PC-3 (cell line): ENCODE data around the gene LRRTM4. TPM values are rescaled to one million over a fixed set of nuclear protein-coding genes. Genes with fewer than 3 reads are reported as not detected.

Experiments used
- ATAC-seq: fragments of 200-7000 bp; cut with Tn5 transposase; 2 replicates; pipeline ENCODE4 v1.9.1; 2020; ENCODE audit warnings: mild to moderate bottlenecking, moderate library complexity
- BruUV-seq: library from RNA; stranded (reverse); fragments of 400-500 nt; replicated peaks from 2 replicates; lab custom pipeline; 2021; lab: Mats Ljungman, UMichigan
- CTCF ChIA-PET: fragments of 300-600 bp; sonication (Branson Sonifier 250); formaldehyde crosslinking; loops from one replicate; lab custom pipeline; 2022; ENCODE audit warnings: antibody characterized with exemption; lab: Charles Lee
- POLR2A ChIA-PET: fragments of 300-600 bp; sonication (Branson Sonifier 250); formaldehyde crosslinking; loops from one replicate; lab custom pipeline; 2022; ENCODE audit warnings: antibody characterized with exemption; ENCODE audit not compliant: unreplicated experiment; lab: Charles Lee
- DNase-seq: peaks from one replicate; pipeline ENCODE4 v3.0.0-alpha.2; 2015
- H2AFZ ChIP-seq: fragments of 300-600 bp; sonication (generic); 2 replicates; pipeline ENCODE4 v1.6.0; 2016; ENCODE audit warnings: antibody characterized with exemption, low read length
- H3F3A ChIP-seq: fragments of 300-600 bp; sonication (generic); one replicate; pipeline ENCODE4 v1.6.0; 2017; ENCODE audit warnings: antibody characterized with exemption, low read length, control low read depth, mild to moderate bottlenecking; ENCODE audit not compliant: unreplicated experiment
- H3K27ac ChIP-seq: fragments of 300-600 bp; sonication (generic); 2 replicates; pipeline ENCODE4 v1.5.1; 2016; ENCODE audit warnings: mild to moderate bottlenecking, low read length
- H3K27me3 ChIP-seq: fragments of 300-600 bp; sonication (generic); 2 replicates; pipeline ENCODE4 v1.6.1; 2016; ENCODE audit warnings: low read length, mixed read lengths
- H3K36me3 ChIP-seq: fragments of 300-600 bp; sonication (generic); 2 replicates; pipeline ENCODE4 v1.6.1; 2016; ENCODE audit warnings: low read depth, mixed run types, low read length, mixed read lengths
- H3K4me1 ChIP-seq: fragments of 300-600 bp; sonication (generic); 2 replicates; pipeline ENCODE4 v1.5.1; 2016; ENCODE audit warnings: low read length; ENCODE audit not compliant: insufficient read depth
- H3K4me2 ChIP-seq: fragments of 300-600 bp; sonication (generic); 2 replicates; pipeline ENCODE4 v1.6.0; 2016; ENCODE audit warnings: low read length
- H3K4me3 ChIP-seq: fragments of 300-600 bp; sonication (generic); 2 replicates; pipeline ENCODE4 v1.5.1; 2016; ENCODE audit warnings: mild to moderate bottlenecking, low read length, mixed read lengths
- H3K79me2 ChIP-seq: fragments of 300-600 bp; sonication (generic); 2 replicates; pipeline ENCODE4 v1.6.1; 2017; ENCODE audit warnings: low read length, mixed read lengths
- H3K9ac ChIP-seq: fragments of 300-600 bp; sonication (generic); 2 replicates; pipeline ENCODE4 v1.6.0; 2016; ENCODE audit warnings: mild to moderate bottlenecking, low read length
- H3K9me2 ChIP-seq: fragments of 300-600 bp; sonication (generic); replicated peaks from 2 replicates; pipeline ENCODE4 v1.6.1; 2016; ENCODE audit warnings: mixed run types, low read length, mixed read lengths
- H3K9me3 ChIP-seq: fragments of 300-600 bp; sonication (generic); 2 replicates; pipeline ENCODE4 v1.6.1; 2016; ENCODE audit warnings: low read length, mixed read lengths
- H4K20me1 ChIP-seq: fragments of 300-600 bp; sonication (generic); 2 replicates; pipeline ENCODE4 v1.6.1; 2016; ENCODE audit warnings: low read length, mixed read lengths
- CTCF ChIP-seq: fragments of 300-600 bp; sonication (generic); conservative IDR thresholded peaks from 2 replicates; pipeline ENCODE4 v1.5.1; 2017; ENCODE audit warnings: antibody characterized with exemption, low read depth, mild to moderate bottlenecking, low read length
- EZH2 ChIP-seq: fragments of 300-600 bp; sonication (generic); IDR thresholded peaks from one replicate; pipeline ENCODE4 v1.6.1; 2017; ENCODE audit warnings: antibody characterized with exemption, mild to moderate bottlenecking, low read length; ENCODE audit not compliant: unreplicated experiment
- EZH2phosphoT487 ChIP-seq: fragments of 300-600 bp; sonication (generic); IDR thresholded peaks from 2 replicates; pipeline ENCODE4 v1.6.1; 2018; ENCODE audit warnings: mild to moderate bottlenecking, antibody characterized with exemption, low read length, borderline replicate concordance
- intact Hi-C: fragments of 100-400 bp; cut with micrococcal nuclease; formaldehyde crosslinking; loops from 2 replicates; pipeline ENCODE4 v1.9.0; 2023
- total RNA-seq: library from RNA; depleted of rRNA; stranded (reverse); fragments of >200 nt; gene quantifications from 2 replicates; pipeline ENCODE4 v1.2.3, GENCODE V29; 2014

The LRRTM4 gene
- total RNA-seq, 1 experiment from 2014 or later: not detected

- H3K36me3 ChIP-seq: no peaks in the 10 kb centered on the region
- POLR2A ChIA-PET: no interaction called here
- no peak for DNase-seq
- H3F3A ChIP-seq: no peaks in the 10 kb centered on the region
- no peak overlapping the region for H3K27ac ChIP-seq
- no TSS peak for BruUV-seq
- CTCF ChIA-PET: no interaction called here
- intact Hi-C loops: no loop called here
- H3K4me3 ChIP-seq: no peak overlapping the region
- H2AFZ ChIP-seq: no peak overlapping the region
- no peak overlapping the region for H3K9ac ChIP-seq
- no peaks in the 10 kb centered on the region for H3K9me2 ChIP-seq
- no peaks in the 10 kb centered on the region for H4K20me1 ChIP-seq
- TF ChIP-seq EZH2 (no peak), EZH2phosphoT487 (no peak), CTCF (no peak)
- no peaks in the 10 kb centered on the region for H3K79me2 ChIP-seq
- H3K27me3 ChIP-seq: no peaks in the 10 kb centered on the region
- no peak overlapping the region for H3K4me2 ChIP-seq
- no peak for ATAC-seq
- no peaks in the 10 kb centered on the region for H3K4me1 ChIP-seq
- H3K9me3 ChIP-seq: peaks cover 3% of the 10 kb centered on the region; the same call in 1 of the 2 replicates
Observed at GRCh38 chr2:77013953-77014352, 508.2 kb downstream of the LRRTM4 start.

DNA sequence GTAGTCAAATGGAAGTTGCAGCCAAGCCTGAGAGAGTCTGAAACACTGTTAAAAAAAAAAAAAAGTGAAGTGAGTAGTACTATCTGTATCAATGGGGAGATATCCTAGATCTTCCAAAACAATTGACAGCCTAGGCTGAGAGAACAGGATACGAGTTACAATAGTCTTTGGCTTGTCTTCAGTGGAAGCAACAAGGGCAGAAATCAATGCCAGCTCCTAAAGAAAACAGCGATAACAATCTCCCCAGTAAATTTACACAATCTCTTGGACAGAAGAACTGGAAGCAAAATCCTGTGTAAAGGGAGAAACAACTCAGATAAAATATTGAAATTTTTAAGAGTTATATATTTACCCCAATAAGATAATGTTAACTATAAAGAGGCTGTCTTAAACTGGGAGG, 508.7 kb downstream of the LRRTM4 start:
- ChIA-PET POLR2A (no interaction called here), CTCF (no interaction called here)

More for the DNA sequence above, 508.7 kb downstream of the LRRTM4 start:
- H4K20me1 ChIP-seq: no peaks in the 10 kb centered on the region
- H3K36me3 ChIP-seq: no peaks in the 10 kb centered on the region
- H3K79me2 ChIP-seq: no peaks in the 10 kb centered on the region
- H3K9ac ChIP-seq: no peak overlapping the region
- H3K4me2 ChIP-seq: no peak overlapping the region
- H3F3A ChIP-seq: no peaks in the 10 kb centered on the region
- H3K4me1 ChIP-seq: no peaks in the 10 kb centered on the region
- H3K9me3 ChIP-seq: peaks cover 3% of the 10 kb centered on the region; the same call in 1 of the 2 replicates
- H3K27ac ChIP-seq: no peak overlapping the region
- H2AFZ ChIP-seq: no peak overlapping the region
- ATAC-seq (no peak), DNase-seq (no peak)
- no TSS peak for BruUV-seq
- intact Hi-C loops: no loop called here
- TF ChIP-seq CTCF (no peak), EZH2phosphoT487 (no peak), EZH2 (no peak)
- no peaks in the 10 kb centered on the region for H3K27me3 ChIP-seq
- no peaks in the 10 kb centered on the region for H3K9me2 ChIP-seq
- H3K4me3 ChIP-seq: no peak overlapping the region
